Measurements from ENCODE around the gene PDCD4.

The PDCD4 gene

DNA sequence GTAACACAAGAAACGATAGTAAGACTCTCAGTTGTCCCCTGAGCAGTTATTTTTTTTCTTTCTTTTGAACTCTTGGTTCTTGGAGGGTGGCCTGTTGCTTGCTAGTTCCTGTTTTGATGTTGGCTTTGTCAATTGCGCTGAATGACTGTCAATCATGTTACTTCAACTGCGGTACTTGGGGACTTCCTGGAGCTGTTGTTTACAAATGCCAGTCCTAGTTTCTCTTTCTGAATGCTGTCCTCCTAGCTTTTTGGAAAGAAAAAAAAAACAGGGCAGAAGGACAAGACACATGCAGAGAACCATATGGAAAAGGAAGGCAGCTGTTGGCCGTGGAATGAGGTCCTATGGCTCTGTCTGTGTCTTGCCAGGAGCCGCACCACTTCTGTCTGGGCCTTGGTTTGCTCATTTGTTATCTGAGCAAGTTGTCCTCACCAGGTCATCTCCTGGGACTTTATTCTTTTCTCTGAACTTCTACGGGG, 7.0 kb upstream of the PDCD4 start:
- peak; percentile 94 for DNase-seq (ENCODE audit: low read depth)

DNA sequence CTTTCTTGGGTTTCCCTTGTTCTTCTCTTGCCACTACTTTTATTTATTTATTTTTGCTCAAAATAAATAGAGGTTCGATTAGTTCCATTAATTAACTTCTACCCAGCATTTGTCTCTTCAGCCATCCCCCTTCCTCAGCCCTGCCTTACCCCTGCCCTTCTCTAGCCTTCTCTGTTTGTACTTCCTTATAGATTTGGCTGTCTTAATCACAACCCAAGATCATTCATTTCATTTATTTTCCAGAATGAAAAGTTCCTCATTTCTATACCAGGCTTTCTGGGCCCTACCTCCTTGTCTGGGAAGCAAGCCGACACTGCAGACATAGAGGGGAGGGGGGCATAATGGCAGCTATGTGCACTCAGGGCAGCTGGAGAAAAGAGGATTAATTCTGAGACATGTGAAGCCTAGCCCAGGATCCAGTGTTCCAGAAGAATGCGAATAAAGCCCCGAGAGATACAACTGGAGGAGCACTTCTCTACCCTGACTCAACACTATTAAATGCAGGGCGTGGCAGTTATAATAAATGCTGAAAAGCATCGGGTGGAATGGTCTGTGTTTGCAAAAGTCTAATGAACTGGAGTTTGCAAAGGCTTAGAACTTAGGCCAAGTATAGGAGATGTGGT, 6.4 kb upstream of the PDCD4 start:
- DNase-seq (ENCODE audit: low read depth): no peak
- no peak for TF ChIP-seq CTCF (IDR thresholded peaks at IDR 0.05; ENCODE audit: low read depth, low read length, missing control alignments)
- H3K4me3 ChIP-seq (ENCODE audit: low read depth, low read length): peak overlapping the region; percentile 42; the same call in 1 of the 2 replicates

More for the DNA sequence above, 7.0 kb upstream of the PDCD4 start:
- H3K4me3 ChIP-seq (ENCODE audit: low read depth, low read length): peak overlapping the region; percentile 42
- TF ChIP-seq CTCF (IDR thresholded peaks at IDR 0.05; ENCODE audit: low read depth, low read length, missing control alignments): no peak

- DNase-seq (ENCODE audit: low read depth): no peak
- no peak for TF ChIP-seq CTCF (IDR thresholded peaks at IDR 0.05; ENCODE audit: low read depth, low read length, missing control alignments)
- no peak overlapping the region; the same call in 1 of the 2 replicates for H3K4me3 ChIP-seq (ENCODE audit: low read depth, low read length)
These were observed 5.8 kb upstream of the PDCD4 start for GRCh38 chr10:110865809-110866482.

GRCh38 chr10:110867011-110867806, 4.5 kb upstream of the PDCD4 start:
- peak; percentile 77 for DNase-seq (ENCODE audit: low read depth)
- H3K4me3 ChIP-seq (ENCODE audit: low read depth, low read length): 0 out of 2 replicates have a peak overlapping the region, but pooled peaks have one; percentile 9

DNA sequence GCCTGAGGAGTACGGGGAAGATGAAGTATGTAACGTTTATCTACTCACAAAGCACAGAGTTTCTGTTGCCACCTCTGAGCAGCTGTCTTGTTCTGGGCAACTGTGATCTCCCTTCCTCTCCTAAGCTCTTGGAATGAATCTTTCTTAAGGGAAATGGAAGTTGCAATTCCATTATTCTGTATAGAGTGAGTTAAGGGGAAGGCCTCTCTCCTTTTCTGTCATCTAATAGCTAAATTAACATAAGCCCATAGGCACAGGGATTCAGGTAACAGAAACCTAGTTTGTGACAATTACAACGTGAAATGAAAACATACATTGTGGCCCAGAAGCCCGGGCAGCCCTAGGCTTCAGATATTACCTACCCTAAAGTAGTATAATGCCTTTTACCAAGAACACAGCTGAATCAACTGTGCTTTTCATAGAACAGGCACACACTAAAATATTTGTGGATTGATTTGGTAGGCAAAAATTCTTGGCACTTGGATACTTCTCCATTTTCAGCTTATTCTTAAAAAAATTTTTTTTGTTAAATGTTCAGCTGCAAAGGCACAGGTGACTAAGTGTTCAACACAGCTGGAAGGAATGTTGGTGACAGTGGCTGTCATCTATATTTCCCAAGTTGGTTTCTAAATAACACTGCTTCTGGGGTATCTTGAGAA, 3.8 kb upstream of the PDCD4 start:
- no peak for TF ChIP-seq CTCF (IDR thresholded peaks at IDR 0.05; ENCODE audit: low read depth, low read length, missing control alignments)
- no peak for DNase-seq (ENCODE audit: low read depth)

DNA sequence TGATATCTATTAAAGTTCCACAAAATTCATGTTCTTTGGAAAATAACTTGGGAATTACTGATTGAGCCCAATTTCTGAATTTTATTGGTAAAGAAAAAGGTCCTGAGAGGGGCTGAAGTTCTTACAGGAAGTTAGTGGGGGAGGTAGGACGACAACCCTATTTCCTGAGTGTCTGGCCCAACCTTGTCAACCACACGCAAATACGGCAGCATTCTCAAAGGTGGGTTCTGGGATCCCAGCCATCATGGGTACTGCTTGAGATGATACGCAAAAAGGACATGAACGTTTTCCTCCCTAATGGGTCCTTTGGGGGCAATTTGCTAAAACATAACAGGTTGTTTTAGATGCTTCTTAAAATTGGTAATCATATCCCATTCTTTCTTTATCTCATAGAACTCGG, 2.7 kb upstream of the PDCD4 start:
- H3K4me3 ChIP-seq (ENCODE audit: low read depth, low read length): no peak overlapping the region; the same call in 1 of the 2 replicates
- no peak for TF ChIP-seq CTCF (IDR thresholded peaks at IDR 0.05; ENCODE audit: low read depth, low read length, missing control alignments)
- peak; percentile 73 for DNase-seq (ENCODE audit: low read depth)

More for the DNA sequence above, 3.8 kb upstream of the PDCD4 start:
- 0 out of 2 replicates have a peak overlapping the region, but pooled peaks have one; percentile 9 for H3K4me3 ChIP-seq (ENCODE audit: low read depth, low read length)
